Panc1 (cell line): ENCODE data around the gene CDK14.

ENCODE experiments used
- CTCF ChIP-seq: fragments of 450-650 bp; IDR thresholded peaks from 2 replicates; pipeline ENCODE4 v1.5.1; 2017; ENCODE audit warnings: mild to moderate bottlenecking
- POLR2AphosphoS5 ChIP-seq: IDR thresholded peaks from 2 replicates; pipeline ENCODE4 v1.6.1; 2012; ENCODE audit warnings: mild to moderate bottlenecking, low read depth, low read length, moderate library complexity
- REST ChIP-seq, 2 experiments: IDR thresholded peaks; 2 replicates each; pipeline ENCODE4 v1.6.1; 2011 to 2012; ENCODE audit warnings: low read depth in 2 of 2, control low read depth in 1 of 2, low read length in 1 of 2, mild to moderate bottlenecking in 1 of 2, moderate library complexity in 1 of 2; ENCODE audit not compliant: insufficient read depth in 1 of 2
- SIN3A ChIP-seq: IDR thresholded peaks from 2 replicates; pipeline ENCODE4 v1.6.1; 2012; ENCODE audit warnings: low read depth, mild to moderate bottlenecking, low read length, moderate library complexity, borderline replicate concordance; ENCODE audit not compliant: insufficient read depth

- TF ChIP-seq CTCF (no peak), POLR2AphosphoS5 (no peak), SIN3A (no peak), REST (IDR thresholded peaks at IDR 0.05; ENCODE audit: insufficient read depth in 1 of 2, low read depth in 2 of 2, low read length in 1 of 2) (no peak)
Observed at GRCh38 chr7:90592033-90592432, 4.1 kb upstream of the CDK14 start.
